ENCODE results near the gene PKD1L1.
"Not testable (repeated sequence)": the region's sequence is repeated elsewhere in the genome, so short reads cannot be mapped to it uniquely, and the experiment has no call there.

DNA sequence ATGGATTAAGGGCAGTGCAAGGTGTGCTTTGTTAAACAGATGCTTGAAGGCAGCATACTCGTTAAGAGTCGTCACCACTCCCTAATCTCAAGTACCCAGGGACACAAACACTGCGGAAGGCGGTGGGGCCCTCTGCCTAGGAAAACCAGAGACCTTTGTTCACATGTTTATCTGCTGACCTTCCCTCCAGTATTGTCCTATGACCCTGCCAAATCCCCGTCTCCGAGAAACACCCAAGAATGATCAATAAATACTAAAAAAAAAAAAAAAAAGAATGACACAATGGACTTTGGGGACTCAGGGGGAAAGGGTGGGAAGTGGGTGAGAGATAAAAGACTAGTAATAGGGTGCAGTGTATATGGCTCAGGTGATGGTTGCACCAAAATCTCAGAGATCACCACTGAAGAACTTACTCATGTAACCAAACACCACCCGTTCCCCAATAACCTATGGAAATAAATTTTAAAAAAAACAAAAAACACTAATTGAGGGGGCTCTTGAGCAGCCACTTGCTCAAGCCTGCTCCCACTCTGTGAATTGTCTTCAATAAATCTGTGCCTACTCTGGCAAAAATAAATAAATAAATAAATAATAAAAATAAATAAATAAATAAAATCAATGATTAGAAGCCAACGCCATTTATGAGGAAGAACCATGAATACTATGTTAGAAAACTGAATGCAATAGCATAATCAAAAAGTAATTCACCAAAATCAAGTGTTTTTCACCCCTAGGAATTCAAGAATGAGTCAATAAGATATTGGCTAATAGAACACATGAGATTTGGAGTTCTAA lies 25.0 kb downstream of the PKD1L1 start:
- not testable (repeated sequence) for TF ChIP-seq ZFP30 (CRISPR knock-in tag; IDR thresholded peaks at IDR 0.05); ZNF70 (CRISPR knock-in tag; IDR thresholded peaks at IDR 0.05); BACH2 (CRISPR knock-in tag; IDR thresholded peaks at IDR 0.05; ENCODE audit: borderline replicate concordance); ZFP3 (CRISPR knock-in tag; IDR thresholded peaks at IDR 0.05); GLIS3 (CRISPR knock-in tag; IDR thresholded peaks at IDR 0.05); TOX (CRISPR knock-in tag; IDR thresholded peaks at IDR 0.05; ENCODE audit: borderline replicate concordance); SNAI2 (CRISPR knock-in tag; IDR thresholded peaks at IDR 0.05); CSDC2 (CRISPR knock-in tag; IDR thresholded peaks at IDR 0.05)
- TF ChIP-seq, protein P1, sequence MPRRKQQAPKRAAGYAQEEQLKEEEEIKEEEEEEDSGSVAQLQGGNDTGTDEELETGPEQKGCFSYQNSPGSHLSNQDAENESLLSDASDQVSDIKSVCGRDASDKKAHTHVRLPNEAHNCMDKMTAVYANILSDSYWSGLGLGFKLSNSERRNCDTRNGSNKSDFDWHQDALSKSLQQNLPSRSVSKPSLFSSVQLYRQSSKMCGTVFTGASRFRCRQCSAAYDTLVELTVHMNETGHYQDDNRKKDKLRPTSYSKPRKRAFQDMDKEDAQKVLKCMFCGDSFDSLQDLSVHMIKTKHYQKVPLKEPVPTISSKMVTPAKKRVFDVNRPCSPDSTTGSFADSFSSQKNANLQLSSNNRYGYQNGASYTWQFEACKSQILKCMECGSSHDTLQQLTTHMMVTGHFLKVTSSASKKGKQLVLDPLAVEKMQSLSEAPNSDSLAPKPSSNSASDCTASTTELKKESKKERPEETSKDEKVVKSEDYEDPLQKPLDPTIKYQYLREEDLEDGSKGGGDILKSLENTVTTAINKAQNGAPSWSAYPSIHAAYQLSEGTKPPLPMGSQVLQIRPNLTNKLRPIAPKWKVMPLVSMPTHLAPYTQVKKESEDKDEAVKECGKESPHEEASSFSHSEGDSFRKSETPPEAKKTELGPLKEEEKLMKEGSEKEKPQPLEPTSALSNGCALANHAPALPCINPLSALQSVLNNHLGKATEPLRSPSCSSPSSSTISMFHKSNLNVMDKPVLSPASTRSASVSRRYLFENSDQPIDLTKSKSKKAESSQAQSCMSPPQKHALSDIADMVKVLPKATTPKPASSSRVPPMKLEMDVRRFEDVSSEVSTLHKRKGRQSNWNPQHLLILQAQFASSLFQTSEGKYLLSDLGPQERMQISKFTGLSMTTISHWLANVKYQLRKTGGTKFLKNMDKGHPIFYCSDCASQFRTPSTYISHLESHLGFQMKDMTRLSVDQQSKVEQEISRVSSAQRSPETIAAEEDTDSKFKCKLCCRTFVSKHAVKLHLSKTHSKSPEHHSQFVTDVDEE (CRISPR knock-in tag; IDR thresholded peaks at IDR 0.05) = not testable (repeated sequence)
- TF ChIP-seq, protein P2, sequence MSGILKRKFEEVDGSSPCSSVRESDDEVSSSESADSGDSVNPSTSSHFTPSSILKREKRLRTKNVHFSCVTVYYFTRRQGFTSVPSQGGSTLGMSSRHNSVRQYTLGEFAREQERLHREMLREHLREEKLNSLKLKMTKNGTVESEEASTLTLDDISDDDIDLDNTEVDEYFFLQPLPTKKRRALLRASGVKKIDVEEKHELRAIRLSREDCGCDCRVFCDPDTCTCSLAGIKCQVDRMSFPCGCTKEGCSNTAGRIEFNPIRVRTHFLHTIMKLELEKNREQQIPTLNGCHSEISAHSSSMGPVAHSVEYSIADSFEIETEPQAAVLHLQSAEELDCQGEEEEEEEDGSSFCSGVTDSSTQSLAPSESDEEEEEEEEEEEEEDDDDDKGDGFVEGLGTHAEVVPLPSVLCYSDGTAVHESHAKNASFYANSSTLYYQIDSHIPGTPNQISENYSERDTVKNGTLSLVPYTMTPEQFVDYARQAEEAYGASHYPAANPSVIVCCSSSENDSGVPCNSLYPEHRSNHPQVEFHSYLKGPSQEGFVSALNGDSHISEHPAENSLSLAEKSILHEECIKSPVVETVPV (CRISPR knock-in tag; IDR thresholded peaks at IDR 0.05) = not testable (repeated sequence)
- TF ChIP-seq, protein P3, sequence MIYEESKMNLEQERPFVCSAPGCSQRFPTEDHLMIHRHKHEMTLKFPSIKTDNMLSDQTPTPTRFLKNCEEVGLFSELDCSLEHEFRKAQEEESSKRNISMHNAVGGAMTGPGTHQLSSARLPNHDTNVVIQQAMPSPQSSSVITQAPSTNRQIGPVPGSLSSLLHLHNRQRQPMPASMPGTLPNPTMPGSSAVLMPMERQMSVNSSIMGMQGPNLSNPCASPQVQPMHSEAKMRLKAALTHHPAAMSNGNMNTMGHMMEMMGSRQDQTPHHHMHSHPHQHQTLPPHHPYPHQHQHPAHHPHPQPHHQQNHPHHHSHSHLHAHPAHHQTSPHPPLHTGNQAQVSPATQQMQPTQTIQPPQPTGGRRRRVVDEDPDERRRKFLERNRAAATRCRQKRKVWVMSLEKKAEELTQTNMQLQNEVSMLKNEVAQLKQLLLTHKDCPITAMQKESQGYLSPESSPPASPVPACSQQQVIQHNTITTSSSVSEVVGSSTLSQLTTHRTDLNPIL (CRISPR knock-in tag; IDR thresholded peaks at IDR 0.05; ENCODE audit: low read depth) = not testable (repeated sequence)
